HG03159 (cell line): ENCODE data around the gene CHN1.

Experiments used
- ATAC-seq: cut with Tn5 transposase; IDR thresholded peaks from one replicate; pipeline ENCODE4 v1.9.1; 2021; ENCODE audit warnings: mild to moderate bottlenecking, moderate library complexity; ENCODE audit not compliant: unreplicated experiment

The CHN1 gene

DNA sequence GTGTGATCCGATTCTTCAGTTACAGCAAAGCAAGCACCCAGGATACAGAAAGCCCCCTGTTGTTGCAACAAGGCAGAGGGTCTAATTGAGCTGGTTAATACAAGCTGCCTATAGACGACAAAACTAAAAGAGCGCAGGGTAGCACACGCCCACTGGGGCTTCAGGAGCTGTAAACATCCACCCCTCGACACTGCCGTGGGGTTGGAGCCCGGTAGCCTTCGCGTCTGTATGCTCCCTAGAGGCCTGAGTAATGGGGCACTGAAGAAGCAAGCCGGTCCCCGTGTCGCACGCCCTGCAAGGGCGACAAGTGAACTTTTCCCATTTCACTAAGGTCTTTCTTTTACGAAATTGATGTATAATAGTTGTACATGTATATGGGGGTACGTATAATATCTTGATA lies 216.2 kb downstream of the CHN1 start:
- ATAC-seq = no peak

DNA sequence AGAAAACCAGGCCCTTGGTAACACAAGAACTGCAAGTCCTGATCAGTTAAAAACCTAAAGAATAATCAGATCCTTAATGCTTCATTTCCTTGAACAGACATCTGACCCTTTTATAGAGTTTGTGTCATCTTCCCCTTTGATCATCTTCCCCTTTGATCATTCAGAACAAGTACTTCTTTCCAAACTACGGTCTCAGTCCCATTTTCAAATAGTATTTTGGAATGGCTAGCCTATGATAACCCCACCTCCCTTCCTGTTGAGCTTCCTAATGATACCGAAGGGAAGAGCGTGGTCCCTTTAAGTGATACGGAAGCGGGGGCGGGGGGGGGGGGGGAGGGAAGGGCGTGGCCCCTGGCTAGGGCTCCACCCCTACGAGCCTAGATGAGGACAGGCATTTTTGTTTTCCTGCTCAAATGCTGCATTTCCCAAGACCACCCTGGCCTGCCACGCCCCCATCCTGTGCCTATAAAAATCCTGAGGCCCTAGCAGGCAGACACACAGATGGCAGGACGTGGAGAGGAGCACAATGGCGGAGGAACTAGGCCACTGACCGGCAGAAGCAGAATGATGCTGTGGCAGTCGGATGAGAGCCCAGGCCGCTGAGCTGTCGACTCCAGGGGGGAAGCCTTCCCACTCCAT lies 216.8 kb downstream of the CHN1 start:
- no peak for ATAC-seq

DNA sequence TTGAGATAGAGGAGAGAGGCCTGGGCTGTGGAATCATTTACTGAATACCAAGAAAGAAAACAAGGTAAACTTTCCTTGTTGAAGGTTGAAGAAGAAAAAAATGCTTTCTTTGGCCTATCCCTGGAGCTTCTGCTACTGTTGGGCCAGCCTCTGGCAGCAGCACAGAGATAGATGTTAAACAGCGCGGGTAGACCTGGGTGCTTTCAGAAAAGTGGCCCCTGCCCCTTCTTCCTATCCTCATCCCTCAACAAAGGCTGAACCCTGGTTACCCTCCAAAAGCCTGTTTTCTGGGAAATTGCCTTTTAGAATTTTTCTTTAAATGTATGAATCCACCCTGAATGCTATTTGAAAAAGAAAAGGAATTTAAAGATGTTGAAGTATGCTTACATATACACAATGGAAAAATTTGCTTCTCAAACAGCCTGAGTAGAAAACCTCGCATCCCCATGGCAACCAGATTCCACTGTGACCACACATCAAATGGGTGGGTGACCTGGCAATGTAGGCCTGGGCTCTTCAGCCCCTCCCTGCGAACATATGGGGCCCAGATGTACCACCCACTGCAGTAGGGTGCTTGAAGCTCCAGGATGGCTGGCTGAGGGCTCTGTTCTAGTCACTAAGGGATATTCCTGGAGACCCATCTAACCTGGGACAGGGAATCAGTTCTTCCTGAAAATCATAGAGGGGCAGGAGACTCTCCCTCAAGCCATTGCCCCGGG lies 217.5 kb downstream of the CHN1 start:
- ATAC-seq = no peak

DNA sequence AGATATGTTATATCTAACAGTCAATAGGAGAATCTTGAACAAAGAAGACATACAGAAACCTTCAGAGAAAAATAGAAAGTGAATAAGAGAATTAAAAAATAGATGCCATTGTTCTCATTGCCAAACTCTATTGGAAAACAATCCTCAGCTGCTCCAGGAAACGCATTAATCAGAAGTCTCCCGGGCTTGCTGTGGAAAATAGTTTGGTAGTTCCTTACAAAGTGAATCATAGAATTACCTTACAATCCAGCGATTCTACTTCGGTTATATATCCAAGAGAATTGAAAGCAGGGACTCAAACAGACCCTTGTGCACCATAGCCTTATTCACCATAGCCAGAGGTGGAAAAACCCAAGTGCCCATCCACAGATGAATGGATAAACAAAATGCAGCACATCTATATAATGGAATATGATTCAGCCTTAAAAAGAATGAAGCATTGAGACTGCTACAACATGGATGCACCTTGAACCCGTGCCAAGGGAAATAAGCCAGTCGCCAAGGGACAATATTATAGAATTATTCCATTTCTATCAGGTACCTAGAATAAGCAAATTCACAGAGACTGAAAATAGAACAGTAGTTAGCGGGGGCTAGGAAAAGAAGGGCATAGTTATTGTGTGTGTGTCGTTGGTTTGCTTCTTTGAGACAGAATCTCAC lies 219.0 kb downstream of the CHN1 start:
- ATAC-seq = no peak

DNA sequence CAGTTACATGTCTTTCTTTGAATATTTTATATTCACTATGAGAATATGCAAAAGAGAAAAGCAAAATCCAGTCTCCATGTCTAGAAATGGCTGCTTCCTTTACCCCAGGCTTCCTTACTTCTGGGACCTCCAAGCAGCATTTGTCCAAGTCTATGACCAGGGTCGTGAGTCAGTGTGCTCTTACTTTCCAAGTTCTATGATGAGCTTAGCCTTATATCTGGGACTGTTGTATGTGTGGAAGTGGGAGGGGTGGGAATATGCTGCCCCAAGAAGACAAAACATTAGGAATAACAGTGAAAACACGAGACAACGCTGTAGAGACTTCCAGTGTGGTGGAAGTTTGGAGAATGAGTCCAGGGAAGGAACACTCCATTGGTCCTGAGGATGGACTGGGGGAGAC lies 219.7 kb downstream of the CHN1 start:
- no peak for ATAC-seq

DNA sequence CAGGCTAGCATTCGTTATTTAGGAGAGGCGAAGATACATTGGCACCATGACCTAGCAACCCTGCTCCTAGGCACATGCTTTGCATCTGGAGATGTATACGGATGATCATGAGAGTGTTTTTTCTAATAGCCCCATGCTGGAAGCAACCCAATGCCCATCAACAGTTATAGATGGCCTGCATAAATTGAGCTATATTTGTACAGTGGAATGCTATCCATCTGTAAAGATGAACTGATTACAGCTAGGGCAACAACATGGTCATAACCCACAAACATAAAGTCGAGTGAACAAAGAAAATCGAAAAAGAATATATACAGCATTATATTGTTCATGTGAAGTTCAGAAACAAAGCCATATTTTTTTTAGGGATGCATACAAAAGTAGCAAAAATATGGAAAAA lies 220.3 kb downstream of the CHN1 start:
- no peak for ATAC-seq

DNA sequence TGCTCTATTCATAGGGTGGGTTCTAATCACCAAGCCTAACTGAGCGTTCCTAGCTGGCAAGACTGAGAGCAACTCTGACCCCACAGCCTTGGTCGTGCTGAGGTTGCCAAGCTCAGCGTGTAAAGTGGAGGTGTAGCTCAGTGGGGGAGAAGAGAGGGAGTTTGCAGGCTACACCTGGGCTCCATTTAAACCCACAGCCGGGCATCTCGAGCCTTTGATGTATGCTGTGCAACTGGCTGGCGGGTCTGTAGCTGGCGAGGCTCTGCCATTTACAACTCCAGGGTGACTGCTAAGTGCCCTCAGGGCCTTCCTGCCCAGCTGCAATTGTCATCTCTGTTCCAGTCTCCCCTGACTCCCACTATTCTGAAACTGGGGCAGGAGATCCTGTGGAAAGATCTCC lies 220.9 kb downstream of the CHN1 start:
- no peak for ATAC-seq

DNA sequence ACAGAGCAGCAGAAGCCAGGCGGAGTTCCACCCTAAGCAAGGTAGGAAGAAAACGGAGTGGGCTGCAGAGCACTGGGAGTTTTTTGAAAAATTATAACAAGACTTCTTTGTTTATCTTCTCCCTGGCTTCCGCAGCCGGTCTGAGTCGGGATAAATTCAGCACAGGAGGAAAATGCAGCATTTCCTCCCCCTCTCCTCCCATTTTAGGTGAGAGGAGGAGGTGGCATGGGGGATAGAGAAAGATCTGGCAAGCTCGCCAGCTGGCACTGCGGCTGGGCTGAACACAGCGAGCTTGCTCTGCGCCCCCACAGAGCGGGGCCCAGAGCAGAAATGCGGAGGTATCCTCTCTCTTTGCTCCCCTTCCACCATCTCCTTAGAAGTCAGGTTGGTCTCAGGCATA lies 223.2 kb downstream of the CHN1 start:
- no peak for ATAC-seq

DNA sequence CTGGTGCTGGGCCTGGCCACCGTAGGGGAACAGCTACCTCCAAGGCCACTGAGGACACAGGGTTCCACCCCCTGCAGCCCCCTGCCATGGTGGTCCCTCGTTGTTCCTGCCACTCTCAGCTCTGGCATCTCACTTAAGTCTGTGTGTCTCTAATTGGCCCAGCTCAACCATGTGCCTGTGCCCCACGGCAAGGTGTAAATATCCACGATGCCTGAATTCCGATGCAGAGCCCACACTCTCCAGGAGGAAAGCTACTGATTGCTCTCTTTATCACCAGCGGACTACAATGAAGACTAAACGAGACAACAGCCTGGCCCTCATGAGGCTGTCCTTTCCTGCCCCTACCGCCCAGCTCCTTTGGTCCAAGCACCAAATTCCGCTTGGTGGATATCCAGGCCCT lies 223.9 kb downstream of the CHN1 start:
- no peak for ATAC-seq

DNA sequence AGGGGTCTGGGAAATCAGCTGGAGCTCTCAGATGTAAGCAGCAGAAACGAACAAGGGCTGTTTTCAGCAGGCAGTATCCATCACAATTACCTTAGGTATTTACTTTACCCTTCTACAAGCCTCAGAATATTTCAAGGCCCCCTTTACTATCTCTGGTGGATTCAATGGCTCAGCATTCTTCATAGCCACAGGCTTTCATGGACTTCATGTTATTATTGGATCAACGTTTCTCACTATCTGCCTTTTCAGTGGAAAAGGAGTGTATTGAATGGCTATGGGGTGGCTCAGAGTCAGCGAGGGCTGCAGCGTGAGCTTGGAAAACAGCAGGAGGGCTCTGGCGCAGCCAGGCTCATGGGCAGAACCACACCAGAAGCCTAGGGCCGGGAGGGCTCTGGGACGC lies 224.3 kb downstream of the CHN1 start:
- ATAC-seq = no peak

DNA sequence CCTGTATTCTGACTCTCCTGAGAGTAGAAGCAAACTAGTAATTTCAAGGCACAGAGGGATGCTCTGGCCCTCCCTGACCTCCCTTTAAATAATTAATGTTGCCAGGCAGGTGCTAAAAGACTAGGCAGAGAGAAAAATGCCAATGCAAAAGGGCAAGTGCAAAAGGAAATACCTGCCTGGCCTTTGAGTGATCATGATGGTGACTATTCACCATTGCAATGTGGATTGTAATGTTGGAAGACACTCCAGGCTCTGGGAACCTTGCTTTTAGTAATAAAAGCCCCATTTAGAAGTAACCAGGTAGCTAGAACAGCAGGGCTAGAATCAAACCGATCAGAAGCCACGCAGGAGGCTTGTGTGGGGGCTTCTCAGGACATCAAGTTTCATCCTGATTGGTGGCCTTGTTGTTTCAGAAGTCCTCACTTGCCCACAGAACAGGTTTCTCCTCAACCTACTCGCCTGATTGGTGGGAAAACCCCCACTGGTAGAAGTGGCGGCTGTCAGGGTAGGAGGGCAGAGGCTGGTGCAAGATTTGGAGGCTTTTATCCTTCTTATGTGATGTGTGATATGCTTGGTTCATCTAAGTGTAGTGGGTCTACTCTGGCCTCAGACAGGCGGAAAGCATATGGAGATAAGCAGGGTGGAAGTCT lies 224.9 kb downstream of the CHN1 start:
- ATAC-seq = no peak

DNA sequence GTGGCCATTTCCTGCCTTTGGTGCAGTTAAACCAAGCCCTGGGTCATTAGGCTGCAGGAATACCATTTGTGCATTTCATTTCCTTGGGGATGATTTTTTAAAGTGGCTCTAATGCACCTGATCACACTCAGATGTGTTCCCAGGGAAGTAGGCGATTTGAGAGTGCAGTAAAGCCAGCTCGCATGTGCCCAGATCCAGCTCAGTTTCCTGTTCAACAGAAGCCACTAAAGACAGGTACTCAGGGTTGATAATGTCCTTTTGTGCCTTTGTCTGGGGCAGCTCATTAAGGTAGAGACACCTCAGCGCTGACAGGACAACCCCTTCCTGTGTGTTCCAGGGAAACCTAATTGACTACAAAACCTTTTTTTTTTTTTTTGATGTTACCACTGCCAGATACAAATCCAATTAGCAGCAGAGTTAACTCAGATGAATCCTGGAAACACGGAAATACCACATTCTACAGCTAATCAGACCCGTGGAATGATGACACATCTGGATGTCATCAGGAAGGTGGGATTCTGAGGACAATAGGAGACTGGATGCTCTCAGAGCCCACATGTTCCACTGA lies 225.7 kb downstream of the CHN1 start:
- no peak for ATAC-seq

DNA sequence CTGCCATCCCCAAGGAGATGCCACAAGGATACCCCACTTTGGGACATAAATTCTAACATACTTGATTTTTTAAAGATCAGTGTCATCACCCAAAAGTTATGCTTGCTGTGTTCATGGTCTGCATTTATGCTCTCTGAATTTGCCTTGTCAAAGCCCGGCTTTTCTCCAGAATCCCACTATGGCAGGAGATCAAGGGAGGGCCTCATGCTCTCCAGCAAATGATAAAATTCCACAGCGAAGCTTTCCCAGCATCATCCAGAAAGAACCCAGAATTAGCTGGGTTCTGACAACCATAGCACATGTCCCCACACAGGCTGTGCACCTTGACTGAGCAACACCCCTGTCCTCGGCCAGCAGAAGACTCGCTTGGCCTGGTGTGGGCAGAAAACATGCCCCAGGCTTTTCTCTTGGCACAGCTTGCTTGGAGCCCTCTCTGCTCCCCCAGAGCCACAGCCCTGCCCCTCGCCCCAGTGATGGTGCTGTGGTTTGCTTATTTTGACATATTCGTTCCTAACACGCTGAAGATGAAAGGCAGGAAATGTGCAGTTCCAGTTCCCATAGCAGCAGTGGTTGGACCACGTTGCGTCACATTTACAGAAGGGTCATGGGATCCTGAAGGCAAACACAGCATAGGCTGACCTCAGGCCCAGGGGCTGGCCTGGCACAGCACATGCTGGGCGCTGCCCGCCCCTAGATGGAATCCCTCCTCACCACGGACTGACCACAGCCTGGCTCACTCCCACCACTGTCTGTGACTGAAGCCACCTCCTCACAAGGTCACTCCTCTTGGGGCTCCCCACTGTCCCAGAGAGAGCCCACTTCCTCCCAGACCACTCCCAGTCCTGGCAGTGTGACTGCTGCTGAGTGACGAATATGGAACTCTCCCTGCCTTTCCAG lies 226.8 kb downstream of the CHN1 start:
- ATAC-seq = peak; percentile 55

DNA sequence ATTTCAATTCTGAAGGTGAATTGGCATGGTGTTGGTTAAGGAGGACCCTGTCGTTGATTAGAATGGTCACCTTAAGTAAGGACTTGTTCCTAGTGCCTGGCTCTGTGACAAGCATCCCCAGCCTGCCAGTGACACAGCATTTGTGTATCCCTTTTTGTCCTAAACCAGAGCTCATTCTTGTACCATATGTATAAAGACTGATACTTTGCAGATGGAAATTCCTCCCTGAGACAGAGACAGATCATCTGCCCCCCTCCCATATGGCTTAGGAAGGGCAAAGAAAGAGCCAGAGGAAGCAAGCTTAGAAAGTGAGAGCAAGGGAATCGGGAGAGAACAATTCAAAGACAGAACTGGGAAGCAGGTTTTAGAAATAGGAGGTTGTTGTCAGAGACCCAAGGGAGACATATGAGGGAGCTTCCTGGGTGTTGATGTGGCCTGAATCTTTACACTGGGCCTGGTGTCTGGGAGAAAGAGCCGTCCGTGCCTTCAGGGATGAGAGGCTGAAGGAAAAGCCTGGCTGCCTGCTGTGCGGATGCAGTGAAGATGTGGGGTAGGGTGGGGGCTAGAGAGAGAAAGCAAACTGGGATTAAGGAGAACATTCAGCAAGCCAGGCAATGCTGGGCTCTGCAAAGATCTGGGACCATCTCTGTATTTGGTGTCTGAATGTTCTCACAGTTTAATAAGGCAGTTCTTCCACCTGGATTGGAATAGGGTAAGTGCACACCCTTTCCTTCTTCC lies 227.7 kb downstream of the CHN1 start:
- no peak for ATAC-seq

DNA sequence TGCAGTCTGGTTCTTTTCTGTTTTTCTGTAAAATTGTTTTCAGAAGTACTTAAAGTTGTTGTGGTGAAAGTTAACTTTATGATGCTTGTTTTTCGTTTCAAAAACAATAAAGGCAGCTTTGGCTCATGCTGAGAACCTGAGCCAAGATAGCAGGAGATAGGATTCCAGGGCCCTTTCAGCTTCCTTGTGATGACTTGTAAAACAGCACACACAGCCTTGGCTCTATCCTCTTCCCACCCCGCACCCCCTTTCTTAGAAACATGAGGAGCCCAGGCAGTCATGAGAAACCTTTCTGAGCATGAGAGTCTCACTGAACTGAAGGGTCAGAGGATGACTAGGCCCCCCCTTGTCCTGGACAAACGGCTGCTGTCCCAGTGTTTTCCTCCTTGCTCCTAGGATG lies 228.5 kb downstream of the CHN1 start:
- no peak for ATAC-seq

DNA sequence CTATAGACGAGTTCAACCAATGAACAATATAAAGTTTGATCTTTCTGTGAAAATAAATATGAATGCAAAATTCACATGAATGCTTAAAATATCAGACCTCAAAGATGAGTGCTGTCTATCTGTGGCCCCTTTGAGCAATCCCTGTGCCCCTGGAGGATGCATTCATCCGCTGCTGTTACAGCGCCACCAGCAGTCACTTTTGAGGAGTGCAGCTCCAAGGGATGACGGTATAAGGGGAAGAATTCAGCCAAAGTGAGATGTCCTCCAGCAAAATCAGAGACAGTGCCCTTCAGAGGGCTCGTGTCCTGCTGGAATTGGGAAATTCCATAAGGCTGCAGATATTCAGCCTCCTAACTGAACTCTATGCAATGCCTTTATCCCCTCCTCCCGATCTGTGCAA lies 229.0 kb downstream of the CHN1 start:
- ATAC-seq = no peak

DNA sequence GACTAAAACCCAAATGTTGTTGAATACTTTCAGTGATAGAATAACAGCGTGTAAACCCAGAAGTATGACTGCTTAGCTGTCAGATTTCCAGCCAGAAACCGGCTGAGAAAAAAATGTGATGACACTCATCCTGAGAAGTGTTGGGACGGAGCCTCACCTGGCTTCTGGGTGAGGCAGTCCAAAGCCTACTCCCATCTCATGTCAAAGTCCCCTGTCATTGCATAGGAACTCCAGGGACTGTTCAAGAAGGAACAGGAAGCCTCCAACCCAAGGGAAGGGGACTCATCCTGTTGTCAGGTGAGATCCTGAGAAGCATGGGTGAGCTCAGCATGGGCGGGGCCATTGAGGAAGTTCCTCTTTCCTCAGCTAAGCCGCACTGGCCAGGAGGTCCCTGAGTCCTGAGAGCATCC lies 229.6 kb downstream of the CHN1 start:
- no peak for ATAC-seq

DNA sequence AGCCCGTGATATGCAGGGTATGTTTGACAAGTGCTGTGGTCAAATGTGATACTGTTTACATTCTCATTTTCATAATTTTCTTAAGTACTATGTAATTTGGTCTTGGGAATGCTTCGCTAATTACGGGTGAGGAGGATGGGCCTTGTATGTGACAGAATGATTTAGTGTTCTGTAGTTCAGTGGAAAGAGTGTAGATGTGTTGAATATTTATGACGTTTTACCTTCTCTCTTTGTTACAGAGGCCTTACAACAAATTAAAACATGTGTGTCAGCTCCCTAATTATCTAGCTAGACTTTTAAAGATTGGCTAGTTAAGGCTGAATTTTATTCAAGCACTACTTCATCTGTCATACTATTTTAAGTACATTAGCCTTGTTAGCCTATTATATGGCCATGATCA lies 230.3 kb downstream of the CHN1 start:
- no peak for ATAC-seq

DNA sequence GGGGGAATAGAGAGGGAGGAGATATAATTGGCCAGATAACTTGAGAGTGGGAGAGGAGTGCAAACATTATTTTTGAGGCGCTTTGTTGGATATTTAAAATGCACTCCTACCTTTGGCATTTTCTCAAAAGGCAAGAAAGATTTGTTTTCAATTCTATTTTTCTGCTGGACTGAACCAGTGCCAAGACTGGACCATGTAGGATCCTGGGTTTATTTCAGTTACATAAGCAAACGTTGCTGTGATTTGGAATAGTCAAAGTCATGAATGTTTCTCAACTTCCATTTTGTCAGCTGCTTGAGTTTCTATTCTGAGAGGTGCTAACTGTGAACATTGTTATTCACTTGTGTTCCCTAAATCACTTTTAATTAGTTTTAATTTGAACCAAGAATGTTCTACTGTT lies 232.0 kb downstream of the CHN1 start:
- no peak for ATAC-seq

DNA sequence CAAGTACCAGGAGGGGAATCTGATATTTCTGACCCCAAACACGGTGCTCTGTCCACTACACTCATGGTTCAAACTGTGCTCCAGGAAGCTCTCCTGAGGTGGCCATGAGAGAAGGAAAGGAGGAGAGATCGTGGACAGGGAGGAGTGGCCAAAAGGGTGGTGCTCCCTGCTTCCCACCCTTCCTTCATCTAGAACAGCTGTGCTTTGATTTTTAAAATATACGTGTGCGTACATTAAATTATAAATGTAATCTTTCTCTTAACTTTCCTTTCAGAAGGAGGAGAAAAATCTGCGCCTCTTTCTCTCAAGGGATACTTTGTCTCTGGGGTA lies 232.7 kb downstream of the CHN1 start:
- ATAC-seq = no peak
